ENCODE results near the gene LIAS.
"Not testable (repeated sequence)": the region's sequence is repeated elsewhere in the genome, so short reads cannot be mapped to it uniquely, and the experiment has no call there.

LIAS gene

DNA sequence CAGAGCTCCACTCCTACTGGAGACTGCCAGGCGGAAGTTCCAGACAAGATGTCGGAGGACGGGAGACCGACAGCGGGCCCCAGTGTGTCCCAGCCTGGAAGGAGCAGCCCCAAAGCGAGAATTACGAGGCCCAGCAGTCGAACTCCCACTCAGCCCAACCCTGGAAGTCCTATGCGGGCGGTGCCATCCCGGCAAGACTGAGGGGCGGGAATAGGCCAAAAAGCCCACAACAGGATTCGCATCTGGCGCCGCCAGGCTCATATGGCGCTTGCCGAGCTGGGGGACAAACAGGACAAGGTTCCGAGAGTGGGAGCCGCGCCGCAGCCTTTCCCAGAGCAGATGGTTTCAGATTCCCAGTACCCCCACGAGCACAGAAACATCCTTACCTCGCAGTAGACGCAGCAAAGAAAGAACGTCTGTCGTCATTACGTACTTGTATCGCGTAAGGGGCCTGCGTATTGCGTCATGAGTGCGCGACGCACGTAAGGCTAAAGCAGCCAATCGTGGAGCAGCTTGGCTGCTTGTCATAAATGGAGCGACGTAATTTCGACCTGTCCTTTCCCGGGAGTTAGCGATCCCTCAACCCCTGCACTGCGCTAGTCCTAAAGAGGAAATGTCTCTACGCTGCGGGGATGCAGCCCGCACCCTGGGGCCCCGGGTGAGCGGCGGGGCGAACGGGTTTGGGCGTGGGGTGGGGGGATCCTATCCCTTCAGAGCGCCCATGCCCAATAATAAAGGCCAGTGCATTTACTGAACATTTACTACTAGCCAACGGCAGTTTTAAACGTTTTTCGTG, at the start of gene LIAS, which contains the start of gene RPL9:
Gene LIAS (plus strand): TSS at position 552 of the 796 bp plus-strand sequence. CDS start 62 bp downstream, at position 614.
Gene RPL9 (minus strand): TSS at position 418 of the 796 bp plus-strand sequence. CDS start 483 bp downstream, outside the sequence.
- DNase-seq = peak; percentile 90
- peak; percentile 95 for ATAC-seq
- peaks cover 4% of the 10 kb centered on the region for H3K27me3 Mint-ChIP-seq
- no peaks in the 10 kb centered on the region for H3K9me3 Mint-ChIP-seq
- H3K27ac Mint-ChIP-seq = peak within 1 kb of the TSS; percentile 99
- peaks cover 61% of the 10 kb centered on the region for H3K4me1 Mint-ChIP-seq
- H3K36me3 Mint-ChIP-seq (ENCODE audit: low read depth) = peaks cover 70% of the 10 kb centered on the region
- H3K4me3 Mint-ChIP-seq = peak within 1 kb of the TSS; percentile 99

DNA sequence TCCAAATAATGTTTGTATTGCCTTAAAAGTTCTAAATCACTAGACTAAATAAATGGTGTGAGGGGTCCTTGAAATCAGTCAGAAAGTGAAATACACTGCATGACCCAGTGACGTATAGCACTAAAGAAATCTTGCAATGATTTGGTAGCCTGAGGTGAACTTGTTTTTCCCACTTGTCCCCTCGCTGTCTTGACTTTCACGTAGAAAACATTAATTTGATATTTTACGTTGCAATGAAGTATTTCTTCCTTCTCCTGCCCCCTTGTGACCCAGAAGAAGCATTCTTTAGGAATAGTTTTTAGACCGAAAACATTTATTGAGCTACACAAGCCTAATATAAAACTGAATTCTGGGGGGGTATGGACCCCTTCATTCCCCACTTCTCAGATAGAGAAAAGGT, 48.4 kb upstream of the LIAS start:
- Mint-ChIP-seq H3K9me3 (no peaks in the 10 kb centered on the region), H3K4me1 (no peaks in the 10 kb centered on the region), H3K4me3 (no peak overlapping the region), H3K36me3 (ENCODE audit: low read depth) (no peaks in the 10 kb centered on the region), H3K27me3 (peaks cover 3% of the 10 kb centered on the region), H3K27ac (no peak overlapping the region)
- DNase-seq (no peak), ATAC-seq (no peak)

DNA sequence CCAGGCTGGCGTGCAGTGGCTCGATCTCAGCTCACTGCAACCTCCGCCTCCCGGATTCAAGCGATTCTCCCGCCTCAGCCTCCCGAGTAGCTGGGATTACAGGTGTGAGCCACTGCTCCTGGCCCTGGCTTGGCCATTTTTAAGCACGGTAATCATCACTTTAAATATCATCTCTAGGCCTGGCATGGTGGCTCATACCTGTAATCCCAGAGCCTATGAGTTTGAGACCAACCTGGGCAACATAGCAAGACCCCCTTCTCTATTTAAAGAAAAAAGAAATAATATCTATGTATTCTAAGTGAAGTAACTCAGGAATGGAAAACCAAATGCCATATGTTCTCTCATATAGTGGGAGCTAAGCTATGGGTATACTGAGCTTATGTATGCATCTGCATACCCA, 47.3 kb upstream of the LIAS start:
- H3K27ac Mint-ChIP-seq; H3K9me3 Mint-ChIP-seq; H3K36me3 Mint-ChIP-seq (ENCODE audit: low read depth); H3K27me3 Mint-ChIP-seq; H3K4me1 Mint-ChIP-seq; H3K4me3 Mint-ChIP-seq; ATAC-seq; DNase-seq: not testable (repeated sequence)

DNA sequence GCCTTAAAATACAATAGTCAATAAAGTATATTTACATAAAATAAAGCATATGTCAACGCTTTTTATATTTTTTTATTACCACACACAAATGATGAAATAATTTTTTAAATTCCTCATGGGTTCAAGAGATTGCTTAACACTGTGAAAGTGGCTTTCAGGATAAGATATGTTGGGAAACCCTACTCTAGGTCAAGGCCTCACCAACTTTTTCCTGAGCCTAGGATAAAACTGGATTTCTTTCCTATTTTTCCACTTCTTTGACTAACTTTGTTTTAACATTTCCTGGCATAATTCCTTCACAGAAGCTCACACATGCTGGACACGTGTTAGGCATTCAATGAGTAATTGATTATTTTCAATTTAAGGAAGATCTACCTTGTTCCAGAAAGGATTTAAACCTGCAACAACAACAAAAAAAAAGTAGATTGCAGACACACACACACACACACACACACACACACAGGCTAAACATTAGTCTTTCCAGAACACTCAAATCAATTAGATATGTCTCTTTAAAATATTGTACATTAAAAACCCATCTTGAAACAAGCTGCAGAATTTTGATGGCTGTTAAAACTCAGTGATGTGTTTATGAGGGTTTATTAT, 43.1 kb upstream of the LIAS start:
- no peak for ATAC-seq

DNA sequence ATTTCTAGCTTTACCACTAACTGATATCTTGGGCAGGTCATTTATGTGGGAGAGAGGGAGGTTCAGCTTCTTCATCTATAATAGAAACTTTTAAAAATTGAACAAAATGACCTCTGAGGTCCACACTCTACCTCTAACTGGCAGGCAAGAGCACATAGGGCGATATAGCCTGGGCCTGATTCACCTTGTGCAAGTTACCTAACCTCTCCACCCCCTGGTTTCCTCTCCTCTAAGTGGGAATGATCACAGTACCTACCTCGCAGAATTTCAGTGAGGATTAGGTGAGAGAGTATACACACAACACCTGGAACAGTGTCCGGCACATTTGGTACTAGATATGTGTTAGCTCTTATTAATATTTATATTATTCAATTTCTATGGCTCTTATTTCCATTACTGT, 36.6 kb upstream of the LIAS start:
- DNase-seq = no peak
- H3K9me3 Mint-ChIP-seq = no peaks in the 10 kb centered on the region

More for the DNA sequence above, 43.1 kb upstream of the LIAS start:
- H3K4me1 Mint-ChIP-seq = no peaks in the 10 kb centered on the region
- no peaks in the 10 kb centered on the region for H3K36me3 Mint-ChIP-seq (ENCODE audit: low read depth)
- DNase-seq = no peak
- no peaks in the 10 kb centered on the region for H3K27me3 Mint-ChIP-seq
- H3K27ac Mint-ChIP-seq = no peak overlapping the region
- no peak overlapping the region for H3K4me3 Mint-ChIP-seq
- H3K9me3 Mint-ChIP-seq = no peaks in the 10 kb centered on the region

DNA sequence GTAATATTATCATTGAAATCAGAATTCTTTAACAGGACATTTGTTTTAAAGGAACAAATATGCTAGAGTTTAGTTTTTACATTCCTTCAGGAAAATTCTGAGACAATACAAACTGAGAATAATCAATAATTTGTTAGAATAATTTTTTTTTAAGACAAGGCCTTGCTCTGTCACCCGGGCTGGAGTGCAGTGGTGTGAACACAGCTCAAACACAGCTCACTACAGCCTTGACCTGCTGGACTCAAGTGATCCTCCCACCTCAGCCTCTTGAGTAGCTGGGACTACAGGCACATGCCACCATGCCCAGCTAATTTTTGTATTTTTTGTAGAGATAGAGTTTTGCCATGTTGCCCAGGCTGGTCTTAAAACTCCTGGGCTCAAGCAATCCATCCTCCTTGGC, 33.6 kb upstream of the LIAS start:
- not testable (repeated sequence) for H3K36me3 Mint-ChIP-seq (ENCODE audit: low read depth); H3K4me3 Mint-ChIP-seq; DNase-seq; H3K4me1 Mint-ChIP-seq; ATAC-seq; H3K9me3 Mint-ChIP-seq; H3K27me3 Mint-ChIP-seq; H3K27ac Mint-ChIP-seq

More for the DNA sequence above, 36.6 kb upstream of the LIAS start:
- Mint-ChIP-seq H3K36me3 (ENCODE audit: low read depth) (no peaks in the 10 kb centered on the region), H3K27ac (no peak overlapping the region), H3K4me3 (no peak overlapping the region), H3K4me1 (no peaks in the 10 kb centered on the region), H3K27me3 (no peaks in the 10 kb centered on the region)
- ATAC-seq = no peak

DNA sequence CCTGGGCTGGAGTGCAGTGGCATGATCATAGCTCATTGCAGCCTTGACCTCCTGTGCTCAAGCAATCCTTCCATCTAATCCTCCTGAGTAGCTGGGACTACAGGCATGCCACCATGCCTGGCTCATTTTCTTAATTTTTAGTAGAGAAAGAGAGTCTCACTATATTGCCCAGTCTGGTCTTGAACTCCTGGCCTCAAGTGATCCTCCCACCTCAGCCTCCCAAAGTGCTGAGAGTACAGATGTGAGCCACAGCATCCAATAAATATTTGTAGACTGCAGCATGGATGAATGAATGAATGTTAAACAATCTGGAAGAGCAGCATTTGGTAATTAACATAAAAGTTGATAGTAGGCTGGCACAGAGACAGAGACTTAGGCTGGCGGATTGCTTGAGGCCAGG, 32.1 kb upstream of the LIAS start:
- Mint-ChIP-seq H3K4me3 (no peak overlapping the region), H3K4me1 (no peaks in the 10 kb centered on the region), H3K9me3 (no peaks in the 10 kb centered on the region), H3K36me3 (ENCODE audit: low read depth) (no peaks in the 10 kb centered on the region), H3K27ac (no peak overlapping the region), H3K27me3 (no peaks in the 10 kb centered on the region)
- ATAC-seq (no peak), DNase-seq (no peak)

DNA sequence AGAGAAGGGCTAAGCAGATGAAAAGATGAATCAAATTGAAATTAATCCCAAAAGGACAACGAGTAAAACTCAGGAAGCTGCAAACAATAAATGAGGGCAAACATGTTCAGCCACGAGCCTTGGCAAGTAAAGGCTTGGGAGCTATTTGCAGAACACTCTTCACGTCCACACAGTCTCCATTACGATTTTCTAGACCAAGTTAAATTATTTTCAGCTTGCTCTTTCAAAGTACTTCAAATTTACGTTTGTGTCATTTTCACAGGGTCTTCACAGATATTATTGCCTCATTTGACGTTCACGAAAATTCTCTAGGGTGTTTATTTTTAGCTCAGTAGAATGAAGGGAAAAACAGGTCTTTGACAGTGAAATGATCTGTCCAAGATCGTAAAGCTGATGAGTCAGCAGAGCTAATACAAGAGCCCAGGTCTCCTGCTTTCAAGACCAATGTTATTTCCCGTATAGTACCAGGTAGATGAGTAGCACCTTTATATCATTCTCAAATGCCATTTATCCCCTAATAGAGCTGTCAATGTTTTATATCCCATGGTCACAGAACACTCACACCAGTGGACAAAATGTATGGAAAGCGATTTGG, 31.2 kb upstream of the LIAS start:
- DNase-seq (no peak), ATAC-seq (no peak)
- H3K27me3 Mint-ChIP-seq = no peaks in the 10 kb centered on the region
- H3K9me3 Mint-ChIP-seq = no peaks in the 10 kb centered on the region
- H3K4me1 Mint-ChIP-seq = no peaks in the 10 kb centered on the region
- H3K27ac Mint-ChIP-seq = no peak overlapping the region
- no peaks in the 10 kb centered on the region for H3K36me3 Mint-ChIP-seq (ENCODE audit: low read depth)
- no peak overlapping the region for H3K4me3 Mint-ChIP-seq

DNA sequence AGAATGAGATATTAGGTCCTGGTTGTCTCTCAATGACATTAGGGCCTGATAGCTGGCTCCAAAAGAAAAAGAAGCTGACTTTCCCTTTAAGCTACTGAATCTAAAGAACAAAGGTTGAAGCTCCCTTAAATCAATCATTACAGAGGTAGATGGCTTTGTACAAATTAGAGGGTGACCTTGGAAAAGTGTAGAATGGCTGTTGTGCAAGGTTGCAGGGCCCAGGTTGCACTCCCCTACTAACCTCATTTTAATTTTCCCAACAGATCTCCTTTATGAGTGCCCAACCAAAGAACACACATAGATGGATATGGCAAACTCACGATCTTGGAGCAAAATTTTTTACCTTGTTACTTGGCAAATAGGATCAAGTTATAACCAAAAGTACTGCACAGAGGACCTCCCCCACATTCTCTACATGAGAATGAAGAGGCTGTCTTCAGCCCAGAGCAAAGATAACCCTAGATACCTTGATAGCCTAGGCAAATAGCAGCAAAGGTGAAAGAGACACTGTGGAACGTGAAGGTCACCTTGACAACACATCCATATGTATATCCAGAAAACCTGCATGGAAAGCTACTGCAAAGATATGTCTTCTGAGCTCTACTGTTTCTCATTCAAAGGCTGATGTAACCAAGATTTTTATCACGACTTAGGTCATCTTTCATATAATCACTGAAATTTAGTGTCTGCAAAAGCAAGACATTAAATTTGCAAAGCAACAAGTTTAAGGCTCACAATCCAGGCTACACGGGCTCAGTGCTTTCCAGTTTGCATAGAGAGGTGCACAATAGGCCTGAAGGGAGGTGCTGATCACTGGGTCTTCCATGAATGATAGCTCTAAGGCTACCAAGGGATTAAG, 29.2 kb upstream of the LIAS start:
- no peaks in the 10 kb centered on the region for H3K9me3 Mint-ChIP-seq
- H3K4me3 Mint-ChIP-seq = no peak overlapping the region
- no peak for DNase-seq
- H3K27me3 Mint-ChIP-seq = no peaks in the 10 kb centered on the region
- no peaks in the 10 kb centered on the region for H3K4me1 Mint-ChIP-seq
- no peak for ATAC-seq
- H3K27ac Mint-ChIP-seq = no peak overlapping the region
- no peaks in the 10 kb centered on the region for H3K36me3 Mint-ChIP-seq (ENCODE audit: low read depth)

DNA sequence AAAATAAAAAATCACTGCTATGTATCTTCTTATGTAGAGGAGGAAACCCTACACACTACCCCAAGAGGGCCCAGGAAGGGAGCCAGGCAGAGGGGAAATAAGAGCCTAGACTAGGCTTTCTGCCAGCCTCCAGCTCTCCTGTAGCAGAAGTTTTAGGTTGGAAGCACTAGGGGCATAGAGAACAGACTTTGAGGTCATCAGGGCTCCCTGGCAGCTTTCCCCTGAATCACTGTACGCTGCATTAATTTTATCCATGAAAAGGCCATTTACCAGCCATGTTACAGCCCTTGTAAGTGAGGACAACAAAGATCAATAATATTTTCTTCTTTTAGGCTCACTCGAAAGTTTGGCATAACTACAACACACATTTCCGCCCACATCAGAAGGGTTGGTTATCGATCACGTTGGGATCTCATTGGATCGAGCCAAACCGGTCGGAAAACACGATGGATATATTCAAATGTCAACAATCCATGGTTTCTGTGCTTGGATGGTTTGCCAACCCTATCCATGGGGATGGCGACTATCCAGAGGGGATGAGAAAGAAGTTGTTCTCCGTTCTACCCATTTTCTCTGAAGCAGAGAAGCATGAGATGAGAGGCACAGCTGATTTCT, 24.9 kb upstream of the LIAS start:
- Mint-ChIP-seq H3K4me1 (no peaks in the 10 kb centered on the region), H3K4me3 (no peak overlapping the region), H3K27me3 (peaks cover 3% of the 10 kb centered on the region), H3K9me3 (no peaks in the 10 kb centered on the region), H3K27ac (no peak overlapping the region), H3K36me3 (ENCODE audit: low read depth) (no peaks in the 10 kb centered on the region)
- DNase-seq (no peak), ATAC-seq (no peak)

DNA sequence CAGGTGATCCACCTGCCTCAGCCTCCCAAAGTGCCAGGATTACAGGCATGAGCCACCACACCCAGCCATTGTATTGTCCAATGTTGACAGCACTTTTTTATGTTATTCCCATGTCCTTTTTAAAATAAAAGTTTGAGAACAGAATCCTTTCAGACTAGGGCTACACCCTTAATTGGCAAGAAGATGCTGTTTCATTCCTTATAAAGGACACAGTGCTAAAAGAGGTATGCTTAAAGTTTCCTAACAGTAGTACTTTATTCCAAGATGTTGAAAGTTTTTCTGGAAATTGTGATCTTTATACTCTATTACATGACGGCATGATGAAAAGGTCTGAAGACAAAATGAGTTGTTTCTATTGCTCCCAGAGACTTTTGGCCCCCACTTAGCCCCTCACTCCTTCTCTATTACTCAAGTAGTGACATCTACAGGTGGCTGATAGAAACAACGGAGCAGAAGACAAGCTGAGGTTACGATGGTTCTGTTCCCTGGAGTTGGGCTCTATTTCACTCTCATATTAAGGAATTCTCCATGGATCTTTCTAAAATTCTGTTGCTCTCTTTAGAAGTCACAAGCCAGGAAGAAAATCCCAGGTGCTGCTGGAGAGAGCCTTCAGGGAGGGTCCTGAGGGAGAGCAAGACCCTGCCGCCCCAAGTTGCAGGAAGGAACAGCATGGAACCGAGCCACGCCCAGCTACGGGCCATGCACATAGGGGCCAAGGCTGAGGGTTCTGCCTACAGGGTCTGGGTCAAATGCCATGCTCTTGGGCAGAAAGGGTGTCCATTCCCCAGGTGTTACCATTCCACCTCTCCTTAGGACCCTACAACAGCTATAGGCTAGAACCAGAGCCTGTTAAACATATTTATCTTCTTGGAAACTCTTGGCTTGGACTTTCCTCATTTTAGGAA, 22.9 kb upstream of the LIAS start:
- Mint-ChIP-seq H3K36me3 (ENCODE audit: low read depth) (no peaks in the 10 kb centered on the region), H3K9me3 (no peaks in the 10 kb centered on the region), H3K27me3 (peaks cover 3% of the 10 kb centered on the region), H3K4me3 (no peak overlapping the region), H3K4me1 (no peaks in the 10 kb centered on the region), H3K27ac (no peak overlapping the region)
- no peak for ATAC-seq
- DNase-seq = no peak

DNA sequence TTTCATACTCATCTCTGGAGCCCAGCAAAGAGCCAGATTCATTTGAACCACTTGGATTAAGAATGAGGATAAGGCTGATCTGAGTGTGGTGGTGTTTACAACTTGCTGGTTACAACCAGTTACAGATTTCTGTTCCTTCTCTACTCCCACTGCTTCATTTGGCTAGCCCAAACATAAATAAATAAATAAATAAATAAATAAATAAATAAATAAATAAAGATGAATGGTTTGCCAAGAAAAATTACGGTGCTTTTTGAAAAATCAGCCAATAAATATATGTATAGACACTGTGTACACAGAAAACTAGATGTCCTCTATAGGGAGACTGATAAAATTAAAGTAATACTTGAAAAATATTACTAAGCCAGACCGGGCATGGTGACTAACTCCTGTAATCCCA, 17.3 kb upstream of the LIAS start:
- Mint-ChIP-seq H3K27me3 (peaks cover 4% of the 10 kb centered on the region), H3K4me1 (peaks cover 8% of the 10 kb centered on the region), H3K36me3 (ENCODE audit: low read depth) (no peaks in the 10 kb centered on the region), H3K4me3 (no peak overlapping the region), H3K9me3 (no peaks in the 10 kb centered on the region), H3K27ac (no peak overlapping the region)
- no peak for DNase-seq
- ATAC-seq = no peak

DNA sequence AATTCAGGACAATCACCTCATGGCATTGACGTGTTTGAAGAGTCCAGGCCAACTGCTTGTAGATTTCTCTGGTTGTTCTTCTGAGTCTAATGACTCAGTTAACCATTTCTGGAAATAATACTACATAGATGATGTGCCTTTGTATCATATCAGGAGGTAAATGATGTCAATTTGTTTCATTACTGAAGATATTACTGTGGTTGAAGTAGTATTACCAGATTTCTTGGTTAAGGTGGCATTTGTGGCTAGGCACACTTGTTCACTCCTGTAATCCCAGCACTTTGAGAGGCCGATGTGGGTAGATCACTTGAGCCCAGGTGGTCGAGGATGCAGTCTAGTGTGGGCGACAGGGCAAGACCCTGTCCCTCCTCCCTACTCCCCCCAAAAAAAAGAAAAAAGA, 15.9 kb upstream of the LIAS start:
- peaks cover 16% of the 10 kb centered on the region for H3K4me1 Mint-ChIP-seq
- no peak overlapping the region for H3K27ac Mint-ChIP-seq
- no peak overlapping the region for H3K4me3 Mint-ChIP-seq
- H3K9me3 Mint-ChIP-seq = no peaks in the 10 kb centered on the region
- ATAC-seq (peak; percentile 34), DNase-seq (no peak)
- H3K27me3 Mint-ChIP-seq = peaks cover 1% of the 10 kb centered on the region
- H3K36me3 Mint-ChIP-seq (ENCODE audit: low read depth) = no peaks in the 10 kb centered on the region
